Fibroblast of the conjunctiva (primary cell): ENCODE results near the gene EIF2S2.

ENCODE experiments used
- DNase-seq: peaks from one replicate; pipeline ENCODE4 v3.0.0-alpha.2; 2010; ENCODE audit warnings: low read depth

The EIF2S2 gene

DNA sequence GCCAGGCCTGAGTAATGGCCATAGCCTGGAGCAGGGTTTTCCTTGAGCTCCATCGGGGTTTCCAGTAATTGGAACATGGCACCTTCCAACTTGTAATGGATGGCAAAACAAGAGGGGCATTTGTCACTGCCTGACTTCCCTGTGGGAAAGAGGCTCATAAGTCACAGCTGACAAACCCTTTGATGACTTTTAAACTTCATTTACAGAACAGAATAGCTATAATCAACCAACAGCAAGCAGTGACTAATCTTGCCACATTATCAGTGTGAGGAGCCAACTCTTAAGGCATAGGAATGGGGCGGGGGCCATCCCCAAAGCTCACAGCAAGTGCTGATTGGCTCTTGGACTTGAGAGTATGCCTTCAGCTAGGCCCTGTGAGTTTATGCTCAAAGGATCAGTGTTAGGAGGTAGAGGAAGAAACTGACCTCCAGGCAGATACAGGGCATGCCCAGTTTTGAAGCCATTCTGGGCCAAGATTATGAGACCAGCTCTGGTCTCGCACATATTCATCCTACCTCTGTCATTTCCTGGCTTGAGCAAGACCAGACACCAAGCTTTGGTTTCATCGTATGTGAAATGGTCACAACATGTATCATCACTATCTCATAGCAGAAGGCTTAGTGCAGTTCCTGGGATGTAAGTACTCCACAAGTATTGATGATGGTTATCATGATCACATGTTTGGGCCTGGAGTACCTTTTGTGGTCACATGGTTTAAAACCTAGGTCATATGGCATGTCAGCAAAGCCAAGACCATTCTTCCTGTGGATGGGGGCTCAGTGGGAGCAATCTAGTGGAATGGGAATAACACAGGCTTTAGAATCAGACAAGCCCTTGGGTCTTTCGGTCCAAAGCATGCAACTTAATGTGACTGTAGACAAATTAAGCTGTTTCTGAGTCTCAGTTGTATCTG is 49.2 kb downstream of the EIF2S2 start:
- no peak for DNase-seq

DNA sequence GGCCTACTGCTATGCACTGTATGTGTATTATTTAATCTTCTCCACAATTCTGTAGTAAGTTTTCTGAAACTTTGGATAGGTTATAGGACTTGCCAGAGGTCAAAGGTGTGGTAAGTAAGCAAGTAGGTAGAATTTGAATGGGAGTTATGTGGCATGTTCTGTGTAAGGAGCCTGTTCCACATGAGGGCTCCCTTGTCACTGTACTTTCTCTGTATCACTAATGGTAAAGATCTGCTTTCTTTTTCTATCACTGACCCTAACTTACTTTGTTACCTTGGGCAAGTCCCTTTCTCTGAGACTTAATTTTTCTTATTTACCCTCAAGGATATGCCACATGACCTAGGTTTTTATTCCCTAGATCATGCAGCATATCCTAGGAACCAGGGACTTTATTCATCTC is 50.3 kb downstream of the EIF2S2 start:
- no peak for DNase-seq

DNA sequence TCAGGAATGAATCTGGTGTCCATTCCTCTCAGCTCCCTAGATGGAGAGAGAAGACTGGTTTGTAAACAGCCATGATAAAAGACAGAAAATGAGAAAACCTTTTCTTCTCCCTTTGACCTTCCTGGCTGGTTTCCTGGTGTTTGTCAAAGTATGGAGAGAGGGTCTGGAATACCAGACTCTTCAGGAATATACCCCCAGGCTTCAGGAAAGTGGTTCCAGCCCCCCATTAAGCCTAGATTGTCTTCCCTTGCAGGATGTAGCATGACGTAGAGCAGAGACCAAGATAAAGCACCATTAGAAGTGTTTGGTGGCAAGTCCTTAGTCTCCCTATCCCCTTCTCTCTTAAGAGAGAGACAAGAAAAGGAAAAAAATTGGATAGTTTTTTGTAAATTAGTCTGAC is 51.1 kb downstream of the EIF2S2 start:
- no peak for DNase-seq

DNA sequence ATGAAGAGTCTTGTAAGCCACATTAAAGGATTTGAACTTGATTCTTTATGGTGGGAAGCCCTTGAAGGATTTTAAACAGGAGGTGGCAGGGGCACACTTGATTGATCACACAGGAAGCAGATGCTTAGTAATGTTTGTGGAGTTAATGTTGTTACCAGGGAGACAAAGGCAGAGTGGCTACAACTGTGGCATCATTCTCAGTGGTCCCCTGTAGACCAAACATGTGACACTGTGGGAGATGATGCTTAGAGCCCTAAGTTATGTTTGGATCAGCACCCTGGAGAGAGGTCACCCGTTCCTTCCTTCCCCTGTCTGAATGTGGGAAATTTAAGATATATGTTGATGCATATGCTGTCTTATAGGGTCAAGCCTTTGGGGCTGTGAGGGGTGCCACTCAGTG is 53.2 kb downstream of the EIF2S2 start:
- DNase-seq: no peak

DNA sequence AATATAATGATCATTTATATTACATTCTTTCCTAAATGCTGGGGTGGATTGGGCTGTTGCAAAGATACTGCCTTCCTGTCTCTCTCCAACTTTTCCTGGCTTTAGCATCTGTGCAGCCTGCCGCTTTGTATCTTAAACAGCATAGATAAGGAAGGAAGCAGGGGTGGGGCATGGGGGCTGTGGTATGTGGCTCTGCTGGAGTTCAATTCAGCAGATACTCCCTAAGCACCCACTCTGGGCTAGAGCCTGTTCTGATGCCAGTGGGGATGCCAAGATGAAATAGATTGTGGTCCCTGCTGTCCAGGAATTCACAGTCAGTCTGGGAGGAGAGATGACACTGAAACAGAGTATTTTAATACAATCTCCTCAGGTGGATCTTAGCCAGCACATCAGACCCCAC is 56.8 kb downstream of the EIF2S2 start:
- DNase-seq: no peak

DNA sequence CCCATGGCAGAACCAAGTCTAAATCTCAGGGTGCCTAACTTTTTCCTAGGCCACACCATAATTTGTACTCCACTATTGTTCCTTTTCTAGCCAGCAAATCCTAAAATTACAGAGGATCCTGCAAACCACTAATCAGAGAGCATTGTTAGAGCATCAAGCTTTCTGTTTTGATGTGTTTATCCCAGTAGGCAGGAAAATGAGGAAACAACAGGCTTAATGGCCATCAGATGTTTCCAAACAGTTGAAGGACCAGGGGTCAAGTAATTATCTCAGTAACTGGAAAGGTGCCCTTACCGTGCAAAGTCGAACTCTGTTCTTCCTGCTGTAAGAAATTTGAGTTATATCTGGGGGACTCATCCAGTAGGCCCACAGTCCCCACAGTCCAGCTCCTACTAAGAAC is 59.6 kb downstream of the EIF2S2 start:
- no peak for DNase-seq

DNA sequence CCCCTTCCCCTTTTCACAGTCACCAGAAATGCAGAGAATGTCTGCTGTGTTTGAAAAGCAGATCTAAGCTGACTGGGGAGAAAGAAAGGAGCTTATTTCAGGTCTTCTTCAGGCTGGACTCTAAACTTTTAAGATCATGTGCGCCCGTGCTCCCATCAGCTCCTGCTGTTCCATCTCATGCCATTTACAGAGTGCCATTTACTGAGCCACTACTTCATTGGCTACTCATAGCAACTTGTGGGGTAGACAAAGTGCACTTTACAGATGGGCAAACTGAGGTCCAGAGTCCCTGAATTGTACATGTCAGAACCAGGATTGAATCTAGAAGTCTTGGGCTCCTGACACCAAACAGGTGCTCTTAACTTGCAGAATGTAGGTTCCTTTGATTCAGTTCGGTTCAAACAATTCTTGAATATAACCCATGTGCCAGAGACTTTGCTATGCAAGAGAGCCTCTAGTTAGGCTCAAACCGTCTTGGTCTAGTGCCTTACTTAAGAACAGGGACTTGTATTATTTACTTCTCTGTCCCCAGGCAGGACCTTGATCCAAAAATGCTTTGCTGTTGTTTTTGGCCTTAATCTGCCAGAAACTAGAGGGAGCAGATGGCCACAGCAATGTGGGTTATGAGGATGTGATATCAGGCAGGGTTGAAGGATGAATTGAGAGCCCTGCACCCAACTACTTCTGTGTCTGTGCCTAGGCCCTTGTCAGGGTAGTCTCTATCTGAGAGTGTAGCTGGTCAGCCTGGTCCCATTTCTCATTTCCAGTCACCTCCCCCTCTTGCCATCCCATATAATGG is 61.9 kb downstream of the EIF2S2 start:
- DNase-seq: no peak

DNA sequence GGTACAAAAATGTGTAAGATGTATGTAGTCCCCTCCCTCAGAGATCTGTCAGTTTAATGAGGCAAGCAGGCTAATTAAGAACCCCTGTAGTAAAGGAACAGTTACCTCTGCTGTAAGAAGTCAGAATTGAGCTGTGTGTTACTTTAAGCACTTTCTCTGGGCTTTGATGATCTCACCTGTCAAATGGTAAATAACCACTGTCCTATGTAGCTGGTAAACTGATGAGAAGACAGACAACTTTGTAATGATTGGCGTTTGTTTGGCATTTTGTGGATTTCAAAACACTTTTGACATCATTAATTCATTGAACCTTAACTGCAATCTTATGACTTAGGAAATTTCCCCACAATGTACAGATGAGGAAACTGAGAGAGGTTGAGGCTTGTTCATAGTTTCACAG is 62.7 kb downstream of the EIF2S2 start:
- no peak for DNase-seq

DNA sequence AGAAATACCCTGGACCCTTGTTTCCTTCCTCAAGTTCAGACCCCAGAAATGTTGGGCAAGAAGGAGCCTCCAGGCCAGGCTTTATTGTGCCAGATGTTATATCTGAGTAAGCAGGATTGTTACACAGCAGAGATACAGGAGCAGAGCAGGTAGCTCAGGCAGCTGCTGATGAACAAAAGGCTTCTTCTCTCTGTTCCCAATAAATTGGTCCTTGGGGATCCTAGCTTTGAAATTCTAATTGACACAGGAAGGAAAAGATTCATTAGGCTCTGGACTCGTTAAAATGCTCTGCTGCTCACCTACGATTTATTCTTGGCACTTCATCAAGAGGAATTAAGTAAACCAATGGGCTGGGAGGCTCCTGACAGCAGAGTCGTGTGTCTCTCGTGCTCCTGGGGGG is 64.1 kb downstream of the EIF2S2 start:
- DNase-seq: no peak

DNA sequence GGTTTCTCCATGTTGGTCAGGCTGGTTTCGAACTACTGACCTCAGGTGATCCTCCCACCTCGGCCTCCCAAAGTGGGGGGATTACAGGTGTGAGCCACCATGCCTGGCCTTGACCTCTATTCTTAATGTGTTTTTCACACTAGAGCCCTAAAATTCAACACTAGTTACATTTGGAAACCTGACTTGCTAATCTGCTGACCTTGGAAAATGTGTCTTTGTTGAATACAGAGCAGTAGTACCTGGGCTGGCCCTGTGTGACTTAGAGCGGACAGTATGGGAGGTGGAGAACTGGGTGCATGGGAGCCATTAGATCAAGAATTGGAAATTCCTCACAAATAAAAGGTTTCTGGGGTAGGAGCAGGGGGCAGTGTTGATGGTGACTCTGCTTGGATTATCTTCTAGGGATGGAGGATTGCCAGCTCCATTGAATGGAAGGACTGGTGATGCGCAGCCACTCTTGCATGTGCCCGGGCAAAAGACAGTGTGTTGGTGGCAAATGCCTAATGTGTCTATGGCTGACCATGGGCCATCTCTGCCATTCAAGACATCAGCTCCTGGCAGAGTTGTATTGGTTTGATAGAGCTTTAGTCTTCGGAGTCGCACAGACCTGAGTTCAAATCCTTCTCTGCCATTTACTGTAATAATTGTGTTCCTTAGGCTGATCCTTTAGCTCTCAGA is 64.9 kb downstream of the EIF2S2 start:
- no peak for DNase-seq

DNA sequence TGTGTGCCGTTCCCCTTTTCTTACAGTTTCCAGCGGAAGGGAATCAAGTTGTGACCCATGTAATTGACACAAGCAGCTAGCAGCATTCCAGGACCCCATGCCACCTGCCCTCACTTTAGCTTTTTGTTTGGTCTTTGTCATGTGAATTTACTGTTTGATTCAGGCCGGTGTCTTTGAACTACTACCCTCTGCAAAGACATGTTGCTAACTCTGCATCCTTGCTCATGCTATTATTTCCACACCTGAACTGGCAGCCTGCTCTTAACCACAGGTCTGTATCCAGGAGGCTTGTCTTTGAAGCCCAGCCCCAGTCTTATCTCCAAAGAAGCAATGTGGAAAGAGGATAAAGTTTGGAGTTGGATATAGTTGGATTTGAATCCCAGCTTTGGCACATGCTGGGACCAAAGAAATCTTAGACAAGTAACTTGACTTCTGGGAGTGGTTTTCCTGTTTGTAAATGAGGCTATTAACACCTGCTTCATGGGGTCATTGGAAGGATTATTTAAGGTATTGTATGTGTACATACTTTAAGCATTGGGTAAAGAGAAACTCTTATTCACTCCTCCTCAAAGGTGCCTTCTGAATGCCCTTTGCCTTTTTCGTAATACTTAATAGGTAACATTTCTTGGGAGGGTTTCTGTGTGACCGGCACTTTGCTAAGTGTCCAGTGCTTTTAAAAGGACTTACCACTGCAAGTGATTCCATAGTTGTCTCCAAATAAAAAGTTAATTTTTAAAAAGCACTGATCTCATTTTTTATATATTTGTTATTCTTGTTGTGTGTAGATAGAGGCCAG is 65.9 kb downstream of the EIF2S2 start:
- no peak for DNase-seq

DNA sequence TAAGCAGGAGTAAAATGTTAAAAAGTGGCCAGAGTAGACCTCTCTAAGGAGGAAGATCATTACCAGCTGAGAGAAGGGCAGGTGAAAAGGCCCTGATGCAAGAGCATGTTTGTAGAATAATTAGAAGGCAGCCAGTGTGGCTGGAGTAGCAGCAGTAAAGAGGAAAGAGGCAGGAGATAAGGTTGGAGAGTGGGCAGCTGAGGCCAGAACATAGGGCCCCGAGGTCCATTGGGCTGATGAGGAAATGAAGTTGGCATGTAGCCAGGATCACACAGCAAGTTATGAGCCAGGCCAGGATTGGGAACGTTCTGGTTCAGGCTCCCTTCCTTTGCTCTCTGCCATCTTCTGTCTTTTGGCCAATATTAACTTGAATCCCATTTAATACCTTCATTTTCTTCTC is 66.7 kb downstream of the EIF2S2 start:
- no peak for DNase-seq

DNA sequence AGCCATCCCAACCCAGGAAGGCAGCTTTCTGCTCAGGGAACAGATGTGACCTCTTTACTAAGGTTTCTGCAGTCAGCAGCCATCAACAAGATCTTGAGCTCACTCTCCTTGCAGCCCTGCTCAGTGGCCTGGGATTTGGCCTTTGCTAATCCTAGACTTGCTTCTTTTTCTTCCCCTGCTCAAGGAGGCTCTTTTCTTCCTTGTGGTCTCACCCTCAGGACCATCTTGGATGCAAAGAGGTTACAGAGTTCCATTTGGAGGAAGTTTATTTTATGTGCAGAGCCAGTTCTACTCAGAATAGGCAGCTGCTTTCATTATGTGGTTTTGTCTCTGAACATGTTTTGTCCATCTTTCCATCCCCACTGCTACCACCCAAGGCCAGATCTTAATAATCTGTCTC is 69.0 kb downstream of the EIF2S2 start:
- DNase-seq: no peak

DNA sequence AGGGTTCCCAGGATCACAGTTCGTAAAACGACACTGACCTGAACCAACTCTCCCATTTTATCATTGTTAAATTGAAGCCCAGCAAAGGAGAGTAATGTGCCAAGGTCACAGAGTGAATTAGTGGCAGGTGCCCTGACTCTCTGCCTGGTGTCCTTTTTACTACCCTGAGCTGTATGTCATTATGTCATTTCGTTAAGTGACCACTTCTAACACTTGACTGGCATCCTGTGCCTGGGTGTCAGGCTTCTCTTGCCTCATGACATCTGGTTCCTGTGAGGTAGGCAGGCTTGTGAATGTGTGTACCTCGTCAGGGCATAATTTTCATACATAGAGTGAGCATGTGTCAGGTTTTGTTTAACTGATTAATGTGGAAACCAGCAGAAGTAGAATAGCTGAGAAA is 69.8 kb downstream of the EIF2S2 start:
- DNase-seq: no peak

DNA sequence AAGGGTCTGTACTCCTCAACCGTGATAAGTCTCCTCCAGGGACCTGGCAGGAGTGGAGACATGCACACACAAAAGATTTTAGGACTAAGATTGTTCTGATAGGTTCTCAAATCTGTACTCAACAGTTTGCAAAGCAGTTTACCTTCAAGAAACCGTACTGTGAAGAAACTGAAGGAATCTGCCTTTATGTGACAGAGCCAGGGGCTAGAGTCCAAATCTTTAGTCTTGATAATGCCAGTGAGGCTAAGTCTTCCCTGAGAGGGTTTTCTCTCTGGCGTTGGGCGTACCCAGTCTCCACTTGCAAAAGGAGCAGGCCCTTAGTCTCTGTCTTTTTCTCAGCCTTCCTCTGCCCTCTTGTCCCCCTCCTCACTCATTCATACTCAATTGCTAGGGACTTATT is 70.8 kb downstream of the EIF2S2 start:
- no peak for DNase-seq

DNA sequence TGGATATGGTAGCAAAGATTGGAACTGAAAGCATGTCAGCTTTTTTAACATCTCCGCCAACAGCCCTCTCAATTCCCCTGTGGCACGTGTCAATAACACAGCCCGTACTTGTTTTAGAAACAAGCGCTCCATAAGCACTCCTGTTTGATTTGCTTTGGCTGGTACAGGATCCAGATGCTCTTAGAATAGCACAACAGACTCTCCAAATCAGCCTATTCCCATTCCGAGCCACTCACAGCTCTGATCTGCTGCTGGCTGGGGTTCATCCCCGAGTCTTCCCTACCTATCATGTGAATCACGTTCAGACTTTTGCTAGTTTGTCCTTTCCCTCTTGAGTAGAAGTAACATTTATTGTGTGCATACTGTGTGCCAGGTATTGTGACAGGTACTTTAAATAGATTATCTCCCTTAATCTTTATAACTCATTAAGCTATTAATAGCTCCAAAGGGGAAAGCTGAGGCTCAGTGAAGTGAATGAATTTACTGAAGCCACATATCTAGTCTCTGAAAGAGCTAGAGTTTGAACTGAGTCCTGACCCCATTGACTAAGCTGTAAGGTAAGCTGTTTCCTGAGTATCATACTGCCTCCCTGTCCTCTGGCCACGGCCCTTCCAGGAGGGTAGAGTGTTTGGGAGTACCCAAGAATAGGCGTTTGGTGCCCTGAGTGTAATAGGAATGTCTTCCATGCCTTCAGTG is 71.6 kb downstream of the EIF2S2 start:
- DNase-seq: no peak
